HG03571 (cell line): ENCODE measurements around the gene AGXT.

Experiments used
- ATAC-seq: cut with Tn5 transposase; IDR thresholded peaks from one replicate; pipeline ENCODE4 v1.9.1; 2021; ENCODE audit not compliant: unreplicated experiment

The AGXT gene

DNA sequence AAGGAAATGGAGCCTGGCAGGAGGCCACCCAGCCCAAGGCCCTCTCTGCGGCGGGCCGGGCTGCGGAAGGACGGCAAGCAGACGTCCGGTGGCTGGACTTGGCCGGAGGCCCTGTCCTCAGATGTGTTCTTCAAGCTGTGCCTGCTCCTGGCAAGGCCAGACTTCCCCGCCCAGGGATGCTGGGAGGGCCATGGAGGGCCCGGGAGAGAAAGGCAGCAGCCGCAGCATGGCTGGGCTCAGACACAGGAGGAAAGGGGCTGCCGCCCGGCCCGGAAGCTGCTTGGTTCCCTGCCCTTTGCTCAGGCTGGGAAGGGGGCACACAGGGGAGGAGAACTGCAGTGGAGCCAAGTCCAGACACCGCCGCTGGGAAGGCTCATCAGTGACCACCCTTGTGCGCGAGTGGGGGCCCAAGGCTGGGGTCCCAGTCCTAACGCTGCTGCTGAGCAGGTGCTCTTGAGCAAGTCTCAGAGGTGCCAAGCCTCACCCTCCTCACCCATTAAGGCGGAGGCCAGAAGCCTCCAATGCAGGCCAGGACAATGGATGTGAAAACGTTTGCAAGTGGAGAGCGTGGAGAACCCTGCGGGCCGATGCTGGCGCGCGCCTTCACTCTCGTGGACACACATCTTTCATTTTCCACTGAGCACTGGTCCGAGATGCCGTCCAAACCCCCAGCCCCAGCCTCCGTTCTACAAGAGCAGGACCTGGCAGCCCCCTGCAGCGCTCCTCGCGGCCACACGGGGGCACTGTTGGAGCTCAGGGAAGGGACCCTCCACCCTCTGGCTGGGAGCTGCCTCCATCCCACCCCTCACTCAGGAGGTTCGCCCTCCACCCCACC is 45.4 kb downstream of the AGXT start:
- no peak for ATAC-seq

GRCh38 chr2:240914645-240915525 is 46.3 kb downstream of the AGXT start:
- no peak for ATAC-seq

DNA sequence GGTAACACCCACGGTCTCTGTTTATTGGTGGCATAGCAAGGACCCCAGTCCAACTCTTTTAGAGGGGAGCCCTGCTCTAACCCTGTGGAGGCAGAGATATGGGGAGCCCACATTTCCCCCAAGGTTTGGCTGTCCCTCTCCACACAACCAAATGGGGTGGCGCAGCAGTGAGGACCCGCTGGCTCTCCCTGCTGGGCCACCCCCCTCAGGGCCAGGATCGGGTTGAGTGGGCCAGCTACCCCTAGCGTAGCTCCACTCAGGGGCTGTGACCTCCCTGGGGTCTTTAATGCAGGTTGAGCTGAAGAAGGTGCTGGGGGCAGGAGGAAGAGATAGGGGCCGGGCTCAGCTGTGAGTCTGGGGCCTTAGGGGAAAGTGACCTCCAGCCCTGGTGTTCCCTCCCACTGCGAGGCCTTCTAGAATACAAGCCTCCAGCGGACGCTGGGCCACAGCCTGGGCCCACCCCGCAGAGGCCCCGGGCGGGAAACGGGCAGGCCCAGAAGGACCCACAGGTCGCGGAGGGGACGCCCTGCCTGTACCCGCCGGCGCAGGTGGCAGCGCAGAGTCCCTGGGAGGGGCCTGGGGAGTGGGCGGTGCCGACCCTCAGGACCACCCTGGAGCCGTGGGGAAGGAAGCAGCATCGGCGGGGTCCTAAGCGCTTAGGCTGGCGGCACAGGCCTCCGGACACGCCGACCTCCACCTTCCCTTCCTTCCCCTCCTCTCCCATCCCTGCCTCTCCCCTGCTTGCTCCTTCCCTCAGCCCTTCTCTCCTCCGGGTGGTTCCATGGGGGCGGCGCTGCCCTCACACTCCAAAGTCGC is 47.1 kb downstream of the AGXT start:
- no peak for ATAC-seq

- no peak for ATAC-seq
Measured at GRCh38 chr2:240916571-240917008, 48.0 kb downstream of the AGXT start.

DNA sequence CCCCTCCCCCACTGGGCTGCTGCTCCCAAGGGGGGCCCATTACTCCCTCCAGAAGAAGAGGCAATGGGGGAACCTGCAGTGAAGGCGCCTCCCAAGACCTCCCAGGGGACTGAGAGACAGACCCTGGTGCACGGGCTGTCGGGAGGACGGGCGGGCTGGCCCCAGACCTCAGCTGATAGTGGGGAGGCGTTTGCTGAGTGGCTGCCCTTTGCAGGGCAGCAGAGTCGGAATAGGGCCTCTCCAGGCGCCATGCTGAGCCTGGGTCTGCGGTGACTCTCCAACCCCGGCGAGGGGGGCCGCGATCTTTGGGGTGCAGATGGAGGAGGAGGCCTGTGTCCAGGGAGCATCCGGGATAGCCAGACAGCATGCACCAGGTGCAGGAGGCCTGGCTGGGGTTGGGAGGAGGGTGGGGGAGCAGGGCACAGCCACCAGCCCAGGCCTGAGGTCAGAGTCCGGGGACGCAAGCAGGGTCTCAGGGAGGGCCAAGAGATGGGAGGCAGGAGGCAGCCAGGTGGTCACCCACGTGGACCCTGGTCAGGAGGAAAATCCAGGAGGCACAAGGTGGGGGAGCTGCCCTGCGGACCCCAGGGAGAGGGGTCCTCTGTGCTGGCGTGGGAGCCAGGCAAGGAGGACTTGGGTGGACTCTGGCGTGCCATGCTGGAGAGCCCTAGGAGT is 48.5 kb downstream of the AGXT start:
- no peak for ATAC-seq

GRCh38 chr2:240917684-240918257 is 49.1 kb downstream of the AGXT start:
- ATAC-seq, result no peak

DNA sequence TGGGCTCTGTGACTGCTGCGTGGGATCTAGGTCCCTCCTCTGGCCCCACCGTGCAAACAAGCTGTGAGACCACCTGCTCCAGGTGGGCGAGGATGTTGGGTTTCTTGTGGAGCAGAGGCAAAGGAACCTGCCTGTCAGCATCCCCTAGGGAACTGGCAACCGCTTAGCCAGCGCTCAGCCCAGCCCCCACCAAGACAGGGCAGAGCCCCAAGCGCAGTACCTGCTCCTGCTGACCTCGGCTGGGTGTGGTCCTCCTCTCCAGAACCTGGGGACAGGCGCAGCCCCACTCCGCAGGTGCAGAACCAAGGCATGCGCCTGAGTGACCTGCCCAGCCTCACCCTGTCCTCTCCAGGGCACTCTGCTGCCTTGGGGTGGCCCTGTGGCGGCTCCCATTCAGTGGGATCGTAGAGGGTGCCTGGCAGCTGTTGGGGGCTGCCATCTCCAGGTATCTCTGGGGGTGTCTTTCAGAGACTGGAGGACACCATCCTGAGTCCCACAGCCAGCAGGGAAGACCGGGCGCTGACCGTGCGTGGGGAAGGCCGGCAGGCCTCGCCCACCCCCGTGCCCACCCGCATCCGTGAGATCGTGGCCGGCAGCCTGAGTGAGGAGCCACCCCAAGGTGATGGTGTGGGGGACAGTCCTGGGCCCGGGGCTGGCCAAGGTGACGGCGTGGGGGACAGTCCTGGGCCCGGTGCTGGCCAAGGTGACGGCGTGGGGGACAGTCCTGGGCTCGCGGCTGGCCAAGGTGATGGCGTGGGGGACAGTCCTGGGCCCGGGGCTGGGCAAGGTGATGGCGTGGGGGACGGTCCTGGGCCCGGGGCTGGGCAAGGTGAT is 49.9 kb downstream of the AGXT start:
- no peak for ATAC-seq

DNA sequence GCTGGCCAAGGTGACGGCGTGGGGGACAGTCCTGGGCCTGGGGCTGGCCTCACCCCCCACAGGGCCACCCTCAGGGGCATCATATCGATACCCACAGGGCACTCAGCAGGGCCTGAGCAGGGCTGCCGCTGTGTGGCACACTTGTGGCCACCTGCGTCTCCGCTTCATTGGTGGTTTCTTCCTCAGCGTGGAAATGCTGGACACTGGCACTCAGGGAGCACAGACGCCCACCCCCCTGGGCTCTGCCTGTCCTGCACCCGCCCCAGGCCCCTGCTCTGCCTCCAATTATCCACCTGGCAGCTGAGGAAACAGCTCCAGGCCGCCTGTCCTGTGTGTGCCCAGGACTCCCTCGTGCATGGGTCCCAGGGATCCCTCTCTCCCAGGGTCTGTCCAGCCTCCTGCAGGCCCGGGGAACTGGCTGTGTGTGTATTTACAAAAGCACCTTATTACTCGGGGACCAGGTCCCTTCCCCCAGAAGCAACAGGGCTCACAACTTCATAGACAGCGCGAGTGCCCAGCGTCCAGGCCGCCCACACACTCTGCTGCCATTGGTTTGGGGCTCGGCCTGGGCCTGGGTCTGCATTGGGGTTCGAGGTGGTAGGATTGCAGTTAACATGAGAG is 50.6 kb downstream of the AGXT start:
- no peak for ATAC-seq

DNA sequence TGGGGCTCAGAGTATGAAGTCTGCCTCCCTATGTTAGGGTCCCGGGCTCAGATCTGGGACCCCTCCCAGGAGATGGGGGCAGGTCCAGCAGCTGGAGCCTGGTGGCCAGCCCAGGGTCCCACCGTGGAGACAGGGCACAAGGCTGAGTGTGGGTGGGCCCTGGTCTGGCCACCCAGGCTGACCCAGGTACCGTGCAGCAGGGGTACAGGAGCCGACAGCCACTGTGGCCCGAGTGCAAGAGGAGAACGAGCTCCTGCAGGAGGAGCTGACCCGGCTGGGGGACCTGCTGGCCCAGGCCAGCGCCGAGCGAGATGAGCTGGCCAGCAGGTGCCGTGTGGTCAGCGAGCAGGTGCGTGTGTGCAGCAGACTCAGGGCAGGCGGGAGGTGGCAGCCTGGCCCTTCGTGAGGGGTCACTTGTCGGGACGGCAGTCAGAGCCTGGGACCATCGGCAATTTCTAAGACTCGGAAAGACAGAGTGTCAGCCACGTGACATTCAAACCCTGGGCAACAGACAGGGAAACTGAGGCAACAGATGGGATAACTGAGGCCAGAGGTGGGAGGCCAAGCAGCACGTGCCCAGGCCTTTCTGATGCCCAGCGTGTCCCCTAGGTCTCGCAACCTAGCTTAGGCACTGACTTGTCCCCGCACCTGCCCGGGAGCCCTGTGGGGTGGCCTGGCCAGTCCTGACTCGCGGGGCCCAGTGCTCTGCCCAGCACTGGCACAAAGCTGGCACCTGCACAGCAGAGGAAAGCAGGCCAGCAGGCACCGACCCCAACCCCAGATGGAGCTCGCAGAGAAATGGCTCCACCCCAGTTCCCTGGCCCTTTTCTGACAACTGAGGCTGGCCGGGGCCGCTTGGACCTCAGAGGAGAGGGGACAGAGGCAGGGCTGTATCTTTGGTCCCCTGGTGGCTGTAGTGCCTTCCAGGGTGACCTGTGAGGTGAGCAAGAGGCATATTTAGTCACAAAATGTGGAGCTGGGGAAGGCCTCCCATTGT is 51.5 kb downstream of the AGXT start:
- no peak for ATAC-seq

- ATAC-seq, result no peak
Measured at GRCh38 chr2:240920783-240921231, 52.2 kb downstream of the AGXT start.

DNA sequence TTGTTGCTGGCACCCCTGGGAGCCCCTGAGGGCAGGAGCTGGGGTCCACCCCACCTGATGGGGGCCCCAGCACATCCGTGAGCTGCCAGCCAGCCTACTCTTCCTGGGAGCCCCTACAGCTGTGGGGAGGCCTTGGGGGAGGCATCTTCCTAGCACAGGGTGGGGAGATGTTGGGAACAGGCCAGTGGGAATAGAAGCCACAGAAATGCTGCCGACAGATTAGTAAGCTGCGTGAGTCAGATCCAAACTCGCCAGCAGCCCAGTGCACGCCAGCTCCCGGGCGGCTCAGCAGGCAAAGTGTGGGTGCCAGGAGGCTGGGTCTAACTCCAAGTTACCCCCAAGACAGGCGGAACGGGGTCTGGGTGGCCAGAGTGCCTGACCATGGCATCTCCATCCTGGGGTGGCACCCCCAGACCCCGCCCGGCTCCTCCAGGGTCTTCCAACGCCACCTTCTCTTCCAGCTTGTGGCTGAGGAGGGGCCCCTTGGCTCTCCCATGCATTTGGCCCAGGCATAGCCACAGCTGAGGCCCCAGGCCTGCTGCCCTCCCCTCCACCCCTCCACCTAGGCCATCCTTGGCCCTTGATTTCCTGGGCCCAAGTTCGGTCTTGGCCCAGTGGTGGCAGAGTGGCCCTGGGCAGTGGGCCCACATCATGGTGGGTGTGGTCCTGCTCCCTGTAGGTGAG is 52.8 kb downstream of the AGXT start:
- no peak for ATAC-seq

DNA sequence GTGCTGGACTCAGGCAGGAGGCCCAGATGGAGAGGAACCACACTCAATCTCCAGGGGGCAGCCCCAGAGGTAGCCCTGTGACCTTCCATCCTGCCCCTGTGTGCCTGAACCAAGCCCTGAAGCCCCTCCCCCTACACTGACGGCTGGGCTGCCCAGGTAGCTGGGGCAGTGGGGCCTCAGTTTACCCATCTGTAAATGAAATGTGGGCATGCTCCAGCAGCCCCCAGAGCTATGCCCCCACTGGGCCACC is 53.3 kb downstream of the AGXT start:
- ATAC-seq, result no peak

GRCh38 chr2:240922245-240922981 is 53.8 kb downstream of the AGXT start:
- ATAC-seq, result no peak

DNA sequence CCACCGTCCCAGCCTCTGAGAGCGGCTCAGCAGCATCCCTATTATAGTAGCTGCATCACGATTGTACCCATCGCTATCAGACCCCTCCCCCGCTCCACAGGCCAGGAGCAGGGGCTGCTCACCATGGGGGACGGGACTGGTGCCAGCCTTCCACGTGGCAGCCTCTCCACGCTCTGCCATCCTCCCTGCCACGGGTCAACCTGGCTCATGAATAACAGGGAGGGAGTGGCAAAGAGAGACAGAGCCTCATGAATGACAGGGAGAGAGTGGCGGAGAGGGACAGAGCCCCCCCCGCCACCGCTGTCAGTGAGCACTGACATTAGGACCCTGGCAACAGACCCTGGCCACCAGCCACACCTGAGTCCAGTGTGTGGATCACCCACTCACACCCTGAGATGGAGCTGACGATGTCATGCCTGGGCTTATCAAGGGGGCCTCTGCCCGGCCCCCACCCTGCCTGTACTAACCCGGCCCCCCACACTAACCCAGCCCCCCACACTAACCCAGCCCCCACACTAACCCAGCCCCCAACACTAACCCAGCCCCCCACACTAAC is 54.4 kb downstream of the AGXT start:
- no peak for ATAC-seq

GRCh38 chr2:240925191-240925567 is 56.6 kb downstream of the AGXT start:
- no peak for ATAC-seq
